HepG2 (cell line): ENCODE results near the gene EPB41L1.

Experiments used
- CREB1 ChIP-seq, 2 experiments: fragments of 450-650 bp in 1 of 2; IDR thresholded peaks; 2 replicates each; pipeline ENCODE4 v1.6.1; 2016 to 2017; ENCODE audit warnings: control low read depth in 1 of 2, mild to moderate bottlenecking in 1 of 2, missing compliant biosample characterization in 1 of 2, missing genetic modification characterization in 1 of 2
- HDAC6 ChIP-seq: fragments of 200-600 bp; sonication (generic); IDR thresholded peaks from 2 replicates; pipeline ENCODE4 v1.7.0; 2017; ENCODE audit warnings: mild to moderate bottlenecking, antibody characterized with exemption, low read length, low read depth
- JUND ChIP-seq: sonication (generic); formaldehyde crosslinking; IDR thresholded peaks from 2 replicates; pipeline ENCODE4 v1.8.0; 2022; ENCODE audit warnings: mild to moderate bottlenecking, missing genetic modification reagents
- NCOA5 ChIP-seq: sonication (generic); formaldehyde crosslinking; IDR thresholded peaks from 2 replicates; pipeline ENCODE4 v1.4.0; 2020; ENCODE audit warnings: missing genetic modification reagents
- TAF1 ChIP-seq: sonication (generic); formaldehyde crosslinking; IDR thresholded peaks from 2 replicates; pipeline ENCODE4 v1.4.0; 2020; ENCODE audit warnings: missing genetic modification reagents
- ZFX ChIP-seq: sonication (generic); formaldehyde crosslinking; IDR thresholded peaks from 2 replicates; pipeline ENCODE4 v1.4.0; 2020; ENCODE audit warnings: mild to moderate bottlenecking, low read depth, missing genetic modification reagents, moderate library complexity
- ZNF576 ChIP-seq: sonication (generic); formaldehyde crosslinking; IDR thresholded peaks from 2 replicates; pipeline ENCODE4 v1.4.0; 2020; ENCODE audit warnings: mild to moderate bottlenecking, missing genetic modification reagents
- ZSCAN31 ChIP-seq: sonication (generic); formaldehyde crosslinking; IDR thresholded peaks from 2 replicates; pipeline ENCODE4 v1.5.0; 2020; ENCODE audit warnings: low read depth, mild to moderate bottlenecking, missing genetic modification reagents
- TF ChIP-seq, protein P1 (sequence below): sonication (generic); formaldehyde crosslinking; IDR thresholded peaks from 2 replicates; pipeline ENCODE4 v1.5.0; 2020; ENCODE audit warnings: mild to moderate bottlenecking, missing genetic modification reagents, borderline replicate concordance
- TF ChIP-seq, protein P2 (sequence below): sonication (generic); formaldehyde crosslinking; IDR thresholded peaks from 2 replicates; pipeline ENCODE4 v1.8.1; 2023; ENCODE audit warnings: missing genetic modification reagents, inconsistent platforms, borderline replicate concordance

DNA sequence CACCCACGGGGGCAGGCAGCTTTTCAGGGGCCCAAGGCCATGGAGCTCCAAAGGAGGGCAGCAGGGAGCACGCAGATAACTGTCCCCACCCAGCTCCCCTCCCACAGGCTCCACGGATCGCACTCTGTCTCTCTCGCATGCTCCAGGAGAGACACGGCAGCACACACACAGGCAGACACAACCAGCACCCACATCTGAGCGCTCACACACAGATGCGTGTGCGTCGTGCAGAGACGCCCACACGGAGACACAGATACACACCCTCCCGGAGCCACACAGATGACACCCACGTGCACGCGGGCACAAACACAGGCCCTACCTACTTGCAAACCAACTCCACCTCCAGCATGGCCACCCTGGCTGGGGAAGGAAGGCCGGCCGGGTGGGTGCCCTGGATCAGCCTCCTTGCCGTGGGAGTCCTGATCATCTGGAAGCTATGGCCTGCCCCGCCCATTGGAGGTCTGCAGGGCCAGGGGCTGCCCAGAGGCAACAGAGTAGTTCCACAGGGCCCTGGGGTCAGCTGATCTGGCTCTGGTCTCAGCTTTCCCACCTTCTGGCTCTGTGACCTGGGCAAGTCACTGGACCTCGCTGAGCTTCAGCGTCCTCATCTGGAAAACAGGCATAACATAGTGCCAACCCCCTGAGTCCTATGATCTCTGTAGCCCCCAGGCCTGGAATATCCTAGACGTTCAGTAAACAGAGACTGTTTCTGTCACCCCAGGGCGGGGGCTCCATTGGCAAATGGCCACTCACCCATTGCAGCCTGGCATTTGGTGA lies 113.3 kb downstream of the EPB41L1 start:
- TF ChIP-seq ZFX (CRISPR knock-in tag) (peak; percentile 33; the same call in 1 of the 2 replicates), NCOA5 (no peak), CREB1 (IDR thresholded peaks at IDR 0.05) (no peak), CREB1 (CRISPR knock-in tag; IDR thresholded peaks at IDR 0.05) (no peak), TAF1 (0 out of 2 replicates have a peak, but pooled peaks have one; percentile 21), JUND (no peak), HDAC6 (no peak), ZSCAN31 (CRISPR knock-in tag) (no peak), ZNF576 (CRISPR knock-in tag) (no peak)
- TF ChIP-seq, protein P1, sequence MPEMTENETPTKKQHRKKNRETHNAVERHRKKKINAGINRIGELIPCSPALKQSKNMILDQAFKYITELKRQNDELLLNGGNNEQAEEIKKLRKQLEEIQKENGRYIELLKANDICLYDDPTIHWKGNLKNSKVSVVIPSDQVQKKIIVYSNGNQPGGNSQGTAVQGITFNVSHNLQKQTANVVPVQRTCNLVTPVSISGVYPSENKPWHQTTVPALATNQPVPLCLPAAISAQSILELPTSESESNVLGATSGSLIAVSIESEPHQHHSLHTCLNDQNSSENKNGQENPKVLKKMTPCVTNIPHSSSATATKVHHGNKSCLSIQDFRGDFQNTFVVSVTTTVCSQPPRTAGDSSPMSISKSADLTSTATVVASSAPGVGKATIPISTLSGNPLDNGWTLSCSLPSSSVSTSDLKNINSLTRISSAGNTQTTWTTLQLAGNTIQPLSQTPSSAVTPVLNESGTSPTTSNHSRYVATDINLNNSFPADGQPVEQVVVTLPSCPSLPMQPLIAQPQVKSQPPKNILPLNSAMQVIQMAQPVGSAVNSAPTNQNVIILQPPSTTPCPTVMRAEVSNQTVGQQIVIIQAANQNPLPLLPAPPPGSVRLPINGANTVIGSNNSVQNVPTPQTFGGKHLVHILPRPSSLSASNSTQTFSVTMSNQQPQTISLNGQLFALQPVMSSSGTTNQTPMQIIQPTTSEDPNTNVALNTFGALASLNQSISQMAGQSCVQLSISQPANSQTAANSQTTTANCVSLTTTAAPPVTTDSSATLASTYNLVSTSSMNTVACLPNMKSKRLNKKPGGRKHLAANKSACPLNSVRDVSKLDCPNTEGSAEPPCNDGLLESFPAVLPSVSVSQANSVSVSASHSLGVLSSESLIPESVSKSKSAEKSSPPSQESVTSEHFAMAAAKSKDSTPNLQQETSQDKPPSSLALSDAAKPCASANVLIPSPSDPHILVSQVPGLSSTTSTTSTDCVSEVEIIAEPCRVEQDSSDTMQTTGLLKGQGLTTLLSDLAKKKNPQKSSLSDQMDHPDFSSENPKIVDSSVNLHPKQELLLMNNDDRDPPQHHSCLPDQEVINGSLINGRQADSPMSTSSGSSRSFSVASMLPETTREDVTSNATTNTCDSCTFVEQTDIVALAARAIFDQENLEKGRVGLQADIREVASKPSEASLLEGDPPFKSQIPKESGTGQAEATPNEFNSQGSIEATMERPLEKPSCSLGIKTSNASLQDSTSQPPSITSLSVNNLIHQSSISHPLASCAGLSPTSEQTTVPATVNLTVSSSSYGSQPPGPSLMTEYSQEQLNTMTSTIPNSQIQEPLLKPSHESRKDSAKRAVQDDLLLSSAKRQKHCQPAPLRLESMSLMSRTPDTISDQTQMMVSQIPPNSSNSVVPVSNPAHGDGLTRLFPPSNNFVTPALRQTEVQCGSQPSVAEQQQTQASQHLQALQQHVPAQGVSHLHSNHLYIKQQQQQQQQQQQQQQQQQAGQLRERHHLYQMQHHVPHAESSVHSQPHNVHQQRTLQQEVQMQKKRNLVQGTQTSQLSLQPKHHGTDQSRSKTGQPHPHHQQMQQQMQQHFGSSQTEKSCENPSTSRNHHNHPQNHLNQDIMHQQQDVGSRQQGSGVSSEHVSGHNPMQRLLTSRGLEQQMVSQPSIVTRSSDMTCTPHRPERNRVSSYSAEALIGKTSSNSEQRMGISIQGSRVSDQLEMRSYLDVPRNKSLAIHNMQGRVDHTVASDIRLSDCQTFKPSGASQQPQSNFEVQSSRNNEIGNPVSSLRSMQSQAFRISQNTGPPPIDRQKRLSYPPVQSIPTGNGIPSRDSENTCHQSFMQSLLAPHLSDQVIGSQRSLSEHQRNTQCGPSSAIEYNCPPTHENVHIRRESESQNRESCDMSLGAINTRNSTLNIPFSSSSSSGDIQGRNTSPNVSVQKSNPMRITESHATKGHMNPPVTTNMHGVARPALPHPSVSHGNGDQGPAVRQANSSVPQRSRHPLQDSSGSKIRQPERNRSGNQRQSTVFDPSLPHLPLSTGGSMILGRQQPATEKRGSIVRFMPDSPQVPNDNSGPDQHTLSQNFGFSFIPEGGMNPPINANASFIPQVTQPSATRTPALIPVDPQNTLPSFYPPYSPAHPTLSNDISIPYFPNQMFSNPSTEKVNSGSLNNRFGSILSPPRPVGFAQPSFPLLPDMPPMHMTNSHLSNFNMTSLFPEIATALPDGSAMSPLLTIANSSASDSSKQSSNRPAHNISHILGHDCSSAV: no peak
- TF ChIP-seq, protein P2, sequence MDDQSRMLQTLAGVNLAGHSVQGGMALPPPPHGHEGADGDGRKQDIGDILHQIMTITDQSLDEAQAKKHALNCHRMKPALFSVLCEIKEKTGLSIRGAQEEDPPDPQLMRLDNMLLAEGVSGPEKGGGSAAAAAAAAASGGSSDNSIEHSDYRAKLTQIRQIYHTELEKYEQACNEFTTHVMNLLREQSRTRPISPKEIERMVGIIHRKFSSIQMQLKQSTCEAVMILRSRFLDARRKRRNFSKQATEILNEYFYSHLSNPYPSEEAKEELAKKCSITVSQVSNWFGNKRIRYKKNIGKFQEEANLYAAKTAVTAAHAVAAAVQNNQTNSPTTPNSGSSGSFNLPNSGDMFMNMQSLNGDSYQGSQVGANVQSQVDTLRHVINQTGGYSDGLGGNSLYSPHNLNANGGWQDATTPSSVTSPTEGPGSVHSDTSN (CRISPR knock-in tag): no peak
